GM19351 (cell line): ENCODE data around the gene UBE2H.
A peak's percentile ranks its signal among the peaks of the same experiment; 100 is the strongest.

Experiments used
- ATAC-seq: cut with Tn5 transposase; IDR thresholded peaks from one replicate; pipeline ENCODE4 v1.9.1; 2021; ENCODE audit warnings: mild to moderate bottlenecking, moderate library complexity; ENCODE audit not compliant: unreplicated experiment

UBE2H gene

GRCh38 chr7:129950933-129951225 lies 1.9 kb downstream of the UBE2H start:
- no peak for ATAC-seq

GRCh38 chr7:129950191-129950932 lies 2.4 kb downstream of the UBE2H start:
- peak; percentile 31 for ATAC-seq

- peak; percentile 25 for ATAC-seq
Observed at GRCh38 chr7:129949292-129950133, 3.2 kb downstream of the UBE2H start.

DNA sequence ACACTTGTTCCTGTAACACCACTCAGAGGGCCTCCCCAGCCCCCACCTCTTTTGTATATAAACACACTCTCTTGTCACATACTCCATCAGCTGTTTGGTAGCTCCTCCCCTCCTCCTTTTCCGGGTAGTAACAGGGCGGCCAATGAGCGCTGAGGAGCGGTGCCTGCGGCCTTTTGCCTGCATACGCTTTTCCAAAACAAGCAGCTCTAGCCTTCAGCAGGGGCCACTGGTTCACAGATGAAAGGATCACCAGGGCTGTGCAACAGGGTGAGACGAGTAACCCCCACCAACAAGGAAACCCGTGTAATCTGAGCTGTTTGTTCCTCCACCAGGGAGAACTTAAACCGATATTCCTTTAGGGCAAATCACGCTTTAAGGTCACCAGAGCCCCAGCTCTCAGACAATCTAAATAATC lies 3.9 kb downstream of the UBE2H start:
- peak; percentile 55 for ATAC-seq

- ATAC-seq: no peak
Observed at GRCh38 chr7:129948338-129948737, 4.4 kb downstream of the UBE2H start.

- ATAC-seq: no peak
Observed at GRCh38 chr7:129947701-129948100, 5.1 kb downstream of the UBE2H start.

GRCh38 chr7:129947049-129947448 lies 5.7 kb downstream of the UBE2H start:
- ATAC-seq: no peak

DNA sequence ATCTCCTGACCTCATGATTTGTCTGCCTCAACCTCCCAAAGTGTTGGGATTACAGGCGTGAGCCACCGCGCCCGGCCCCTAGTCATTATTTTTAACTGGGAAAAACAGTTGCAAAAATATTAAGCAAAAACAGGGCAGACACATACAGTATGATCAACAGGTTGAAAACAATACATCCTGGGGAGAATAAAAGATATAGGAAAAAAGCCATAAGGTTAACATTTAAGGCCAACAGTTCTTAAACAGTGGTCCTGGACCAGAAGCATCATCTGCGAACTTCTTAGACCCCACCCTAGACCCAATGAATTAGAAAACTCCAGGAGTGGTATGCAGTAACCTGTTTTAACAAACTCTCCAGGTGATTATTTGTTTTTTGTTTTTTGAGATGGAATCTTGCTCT lies 6.5 kb downstream of the UBE2H start:
- ATAC-seq: no peak

GRCh38 chr7:129943352-129943751 lies 9.4 kb downstream of the UBE2H start:
- no peak for ATAC-seq

GRCh38 chr7:129940329-129940728 lies 12.4 kb downstream of the UBE2H start:
- no peak for ATAC-seq

- no peak for ATAC-seq
Observed at GRCh38 chr7:129939881-129940280, 12.9 kb downstream of the UBE2H start.

- no peak for ATAC-seq
Observed at GRCh38 chr7:129933627-129934026, 19.1 kb downstream of the UBE2H start.

GRCh38 chr7:129926618-129927017 lies 26.1 kb downstream of the UBE2H start:
- no peak for ATAC-seq

- no peak for ATAC-seq
Observed at GRCh38 chr7:129925416-129926002, 27.3 kb downstream of the UBE2H start.

DNA sequence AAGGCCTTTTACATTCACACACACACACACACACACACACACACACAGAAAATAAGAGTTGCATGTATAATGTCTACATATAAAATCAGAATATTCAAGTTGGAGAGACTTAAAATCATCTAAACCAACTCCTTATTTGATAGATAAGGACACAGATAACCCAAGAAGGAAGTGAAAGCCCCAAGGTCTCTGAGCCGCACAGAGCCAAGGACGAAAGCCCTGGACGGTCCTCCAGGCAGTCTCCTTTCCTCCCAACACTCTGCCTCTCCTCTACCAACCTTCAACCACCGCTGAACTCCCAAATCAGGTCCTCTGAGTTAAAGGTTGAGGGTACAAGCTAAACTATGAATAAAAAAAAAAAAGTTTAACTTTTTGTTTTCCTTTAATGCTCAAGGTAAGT lies 28.2 kb downstream of the UBE2H start:
- no peak for ATAC-seq

GRCh38 chr7:129923709-129924108 lies 29.1 kb downstream of the UBE2H start:
- ATAC-seq: peak; percentile 66

DNA sequence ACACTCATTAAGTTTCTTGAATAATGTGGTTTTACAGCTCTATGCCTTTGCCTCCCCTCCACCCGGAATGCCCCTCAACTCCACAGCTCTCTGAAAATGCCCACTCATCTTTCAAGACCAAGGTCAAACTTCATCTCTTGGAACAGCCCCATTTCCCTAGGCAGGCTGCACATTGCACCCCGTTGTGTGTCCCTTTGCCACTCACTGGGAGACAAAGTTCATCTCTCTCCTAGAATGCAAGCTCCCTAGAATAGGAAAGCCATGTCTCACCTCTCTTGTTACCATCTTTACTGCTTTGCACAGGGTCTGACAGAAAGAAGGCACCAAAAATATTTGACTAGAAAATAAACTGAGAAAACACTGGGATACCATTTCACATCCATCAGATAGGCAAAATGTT lies 33.3 kb downstream of the UBE2H start:
- ATAC-seq: no peak

GRCh38 chr7:129918922-129919321 lies 33.8 kb downstream of the UBE2H start:
- no peak for ATAC-seq

GRCh38 chr7:129917934-129918333 lies 34.8 kb downstream of the UBE2H start:
- ATAC-seq: no peak

DNA sequence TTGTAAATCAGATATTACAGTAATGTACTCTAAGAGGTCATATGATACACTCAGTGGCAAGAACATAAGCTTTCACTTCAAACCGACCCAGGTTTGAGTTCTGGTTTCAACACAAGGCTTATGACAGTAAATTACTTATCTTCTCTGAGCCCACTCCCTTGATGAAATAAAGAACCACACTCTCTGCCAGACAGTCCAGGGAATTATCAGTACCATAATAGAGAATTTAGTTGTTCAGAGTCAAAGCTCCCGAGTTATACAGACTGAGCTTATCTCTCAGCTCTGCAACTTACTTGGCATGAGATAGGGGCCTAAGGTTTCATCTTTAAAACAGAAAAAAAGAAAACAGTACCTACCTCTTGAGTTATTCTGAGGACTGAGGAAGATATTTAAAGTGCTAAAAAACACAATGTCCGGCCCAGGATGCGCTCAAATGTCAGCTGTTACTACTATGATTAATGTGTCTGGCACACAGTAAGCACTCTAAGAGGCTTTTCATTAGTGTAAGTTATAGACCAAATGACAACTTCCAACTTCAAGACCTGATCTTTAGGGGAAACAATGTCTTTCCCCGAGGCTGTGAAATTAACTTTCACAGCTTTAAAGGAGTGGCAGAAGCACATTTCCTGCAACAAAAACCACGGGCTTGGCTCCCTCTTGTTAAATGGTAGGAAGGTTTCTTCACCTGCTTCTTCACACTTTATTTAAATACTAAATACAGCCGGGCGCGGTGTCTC lies 38.1 kb downstream of the UBE2H start:
- ATAC-seq: no peak

- ATAC-seq: no peak
Observed at GRCh38 chr7:129913428-129913827, 39.3 kb downstream of the UBE2H start.
